GM12801 (cell line): ENCODE data around the gene CPEB4.

Experiments used
- TF ChIP-seq, protein P1 (sequence below): IDR thresholded peaks from one replicate; pipeline ENCODE4 v1.5.1; 2011; ENCODE audit warnings: control low read depth; ENCODE audit not compliant: insufficient read length; ENCODE audit errors: extremely low read depth

Gene CPEB4

DNA sequence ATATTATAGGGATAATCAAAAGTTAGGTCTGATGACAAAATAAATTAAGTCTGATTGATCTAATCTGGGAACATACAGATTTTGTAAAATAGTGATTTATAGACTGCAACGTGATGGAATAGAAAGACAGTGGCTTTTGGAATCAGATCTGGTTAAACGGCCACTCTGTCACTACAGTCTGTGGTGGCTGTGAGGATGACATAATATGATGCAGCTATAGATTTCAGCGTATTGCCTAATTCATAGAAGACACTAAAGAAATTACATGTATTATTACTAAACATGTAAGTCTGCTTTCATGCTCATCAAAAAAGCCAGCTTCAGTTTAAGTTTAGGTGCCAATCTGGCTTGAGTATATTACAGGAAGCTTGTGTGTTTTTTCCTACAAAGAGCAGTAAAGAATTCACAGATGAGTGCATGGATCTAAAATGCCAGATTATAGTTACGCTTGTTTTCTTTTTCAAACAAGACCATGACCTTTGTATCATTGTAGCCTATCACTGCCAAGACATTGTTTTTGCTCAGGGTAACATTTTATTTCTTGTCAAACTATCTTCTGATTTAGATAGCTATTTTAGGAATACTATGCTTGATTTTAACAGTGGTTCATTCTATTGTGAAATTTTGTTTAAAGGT is 25.7 kb downstream of the CPEB4 start:
- TF ChIP-seq, protein P1, sequence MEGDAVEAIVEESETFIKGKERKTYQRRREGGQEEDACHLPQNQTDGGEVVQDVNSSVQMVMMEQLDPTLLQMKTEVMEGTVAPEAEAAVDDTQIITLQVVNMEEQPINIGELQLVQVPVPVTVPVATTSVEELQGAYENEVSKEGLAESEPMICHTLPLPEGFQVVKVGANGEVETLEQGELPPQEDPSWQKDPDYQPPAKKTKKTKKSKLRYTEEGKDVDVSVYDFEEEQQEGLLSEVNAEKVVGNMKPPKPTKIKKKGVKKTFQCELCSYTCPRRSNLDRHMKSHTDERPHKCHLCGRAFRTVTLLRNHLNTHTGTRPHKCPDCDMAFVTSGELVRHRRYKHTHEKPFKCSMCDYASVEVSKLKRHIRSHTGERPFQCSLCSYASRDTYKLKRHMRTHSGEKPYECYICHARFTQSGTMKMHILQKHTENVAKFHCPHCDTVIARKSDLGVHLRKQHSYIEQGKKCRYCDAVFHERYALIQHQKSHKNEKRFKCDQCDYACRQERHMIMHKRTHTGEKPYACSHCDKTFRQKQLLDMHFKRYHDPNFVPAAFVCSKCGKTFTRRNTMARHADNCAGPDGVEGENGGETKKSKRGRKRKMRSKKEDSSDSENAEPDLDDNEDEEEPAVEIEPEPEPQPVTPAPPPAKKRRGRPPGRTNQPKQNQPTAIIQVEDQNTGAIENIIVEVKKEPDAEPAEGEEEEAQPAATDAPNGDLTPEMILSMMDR, result no peak

DNA sequence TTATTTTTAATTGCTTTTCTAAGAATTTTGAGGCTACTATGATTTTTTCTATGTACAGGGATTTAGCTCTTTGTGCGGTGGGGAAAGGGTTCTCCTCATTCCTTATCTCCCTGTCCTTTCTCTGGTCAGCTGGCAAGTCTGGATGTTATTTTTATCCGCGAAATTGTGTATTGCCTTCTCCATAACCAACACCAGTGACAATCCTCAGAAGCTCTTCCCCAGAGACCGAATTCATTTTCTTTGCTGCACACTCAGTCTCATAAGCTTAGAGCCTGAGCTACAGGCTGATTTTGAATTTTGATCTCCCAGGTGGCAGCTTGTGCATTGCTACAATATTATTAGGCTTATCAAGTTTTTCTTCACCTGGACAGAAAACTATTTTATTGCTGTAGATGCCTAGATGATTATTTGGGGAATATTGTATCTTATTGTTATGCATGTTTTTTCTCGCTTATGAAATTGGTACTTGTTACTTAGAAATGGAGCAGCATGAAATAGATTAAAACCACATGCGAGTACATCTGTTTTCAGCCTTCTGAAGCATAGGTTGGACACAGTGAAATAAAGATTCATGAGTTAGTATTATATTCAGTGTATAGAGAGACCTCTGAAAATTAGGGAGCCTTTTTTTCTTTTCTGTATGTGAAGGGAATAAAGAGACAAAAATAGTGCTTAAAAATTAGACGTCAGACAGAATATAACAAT is 27.3 kb downstream of the CPEB4 start:
- TF ChIP-seq, protein P1, result no peak

GRCh38 chr5:173916233-173916632 is 28.1 kb downstream of the CPEB4 start:
- TF ChIP-seq, protein P1, result no peak

GRCh38 chr5:173917788-173918786 is 29.9 kb downstream of the CPEB4 start:
- TF ChIP-seq, protein P1, result no peak

DNA sequence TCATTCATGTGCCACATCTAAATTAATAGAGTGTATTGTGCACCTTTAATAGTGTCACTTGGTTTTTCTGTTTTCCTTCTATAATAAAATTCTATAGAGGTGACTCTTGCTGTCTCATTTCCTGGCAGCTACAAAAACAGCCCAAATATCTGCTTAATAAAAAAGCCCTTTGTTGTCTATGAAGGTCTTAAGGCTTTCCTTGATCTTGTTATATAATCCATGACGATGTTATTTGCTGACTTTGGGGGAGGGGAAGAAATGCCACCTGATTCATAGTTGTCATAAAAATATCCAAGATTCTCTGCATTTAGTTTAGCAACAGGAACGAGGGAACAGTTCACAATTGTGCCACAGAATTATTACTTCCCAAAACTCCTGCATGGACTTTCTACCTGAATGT is 31.3 kb downstream of the CPEB4 start:
- TF ChIP-seq, protein P1, result no peak

DNA sequence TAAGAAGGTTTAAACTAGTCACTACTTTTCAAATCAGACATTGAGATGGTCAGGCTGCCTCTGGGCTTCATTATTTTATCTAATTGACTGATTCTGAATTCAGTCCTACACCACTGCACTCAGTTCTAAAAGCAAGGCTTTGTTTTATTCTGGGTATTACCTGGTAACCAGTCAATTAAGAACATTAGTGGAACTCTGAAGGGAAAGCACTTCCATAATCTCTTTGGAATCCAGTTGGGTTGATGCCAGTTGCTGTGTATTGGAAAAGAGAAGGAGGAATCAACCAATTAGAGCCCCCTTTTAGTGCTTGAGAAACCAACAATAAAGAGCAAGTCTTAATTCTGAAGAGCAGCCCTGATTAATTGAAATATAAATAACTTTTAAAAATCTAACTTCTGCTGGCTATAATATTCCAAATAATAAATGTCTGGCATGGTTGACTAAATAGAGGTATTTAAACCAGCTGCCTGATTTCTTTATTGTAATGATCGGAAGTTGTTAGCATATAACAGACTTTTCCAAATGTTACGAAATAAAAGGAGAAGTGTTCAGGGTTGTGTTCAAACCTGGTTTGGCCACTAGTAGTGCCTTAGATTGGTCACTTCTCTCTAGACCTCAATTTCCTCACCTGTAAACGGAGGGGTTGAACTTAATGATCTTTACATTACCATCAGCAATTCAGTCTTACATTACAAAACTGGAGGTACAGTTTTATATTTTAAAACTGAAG is 32.0 kb downstream of the CPEB4 start:
- TF ChIP-seq, protein P1, result no peak
